K562 (cell line): ENCODE data around the gene PRDX2. TPM values are rescaled to one million over a fixed set of nuclear protein-coding genes. Genes with fewer than 3 reads are reported as not detected.

Source experiments
- ARNT ChIP-seq, 2 experiments: fragments of 450-650 bp; IDR thresholded peaks; 2 replicates each; pipeline ENCODE4 v1.6.1; 2016; ENCODE audit warnings: mild to moderate bottlenecking in 1 of 2
- ATF7 ChIP-seq: fragments of 450-650 bp; IDR thresholded peaks from 2 replicates; pipeline ENCODE4 v1.7.1; 2014; ENCODE audit warnings: mild to moderate bottlenecking, moderate library complexity
- CHCHD3 ChIP-seq: fragments of 250-450 bp; sonication (Bioruptor Pico); IDR thresholded peaks from 2 replicates; pipeline ENCODE4 v2.1.2; 2022; ENCODE audit warnings: mild to moderate bottlenecking
- CHD2 ChIP-seq: IDR thresholded peaks from 2 replicates; pipeline ENCODE4 v1.6.1; 2011; ENCODE audit warnings: low read depth, low read length
- CREM ChIP-seq: IDR thresholded peaks from 2 replicates; pipeline ENCODE4 v1.6.1; 2014; ENCODE audit warnings: antibody characterized with exemption, low read depth
- FOXP1 ChIP-seq: sonication (generic); formaldehyde crosslinking; IDR thresholded peaks from 2 replicates; pipeline ENCODE4 v1.8.0; 2022; ENCODE audit warnings: mild to moderate bottlenecking, missing genetic modification reagents
- HDGF ChIP-seq: fragments of 450-650 bp; IDR thresholded peaks from 2 replicates; pipeline ENCODE4 v1.6.1; 2016
- OTX1 ChIP-seq: fragments of 450-650 bp; formaldehyde crosslinking; IDR thresholded peaks from 2 replicates; pipeline ENCODE4 v1.4.0; 2022; ENCODE audit warnings: mild to moderate bottlenecking
- RAD51 ChIP-seq: fragments of 450-650 bp; IDR thresholded peaks from 2 replicates; pipeline ENCODE4 v1.7.1; 2016; ENCODE audit warnings: low read depth, mild to moderate bottlenecking, borderline replicate concordance
- TAF15 ChIP-seq: fragments of 200-400 bp; formaldehyde crosslinking; IDR thresholded peaks from 2 replicates; pipeline ENCODE4 v1.6.1; 2017; ENCODE audit warnings: mild to moderate bottlenecking, low read depth, low read length, moderate library complexity
- ZNF143 ChIP-seq: sonication (generic); formaldehyde crosslinking; IDR thresholded peaks from 2 replicates; pipeline ENCODE4 v1.9.0; 2022; ENCODE audit warnings: mild to moderate bottlenecking, missing genetic modification reagents
- polyA plus RNA-seq, 8 experiments: library from polyadenylated mRNA; depleted of rRNA in 4 of 8; stranded (reverse) in 5 of 8; unstranded in 3 of 8; fragments of >200 nt; fragmentation: Nextera tagmentation in 2 of 8; fragmentation: Illumina TruSeq in 1 of 8; extraction: Ambion mirVana in 2 of 8; extraction: Trizol in 1 of 8; gene quantifications; 2 replicates each; pipeline versions ENCODE4 v1.2.1 to v1.2.3, GENCODE V29; 2011 to 2014; ENCODE audit warnings: inconsistent platforms in 1 of 8, missing spikeins in 1 of 8
- total RNA-seq, 7 experiments: library from RNA; depleted of rRNA in 6 of 7; stranded (reverse); fragments of >200 nt in 6 of 7; fragmentation: Illumina TruSeq in 2 of 7; extraction: Trizol in 2 of 7; gene quantifications; 2 replicates each; pipeline versions ENCODE4 v1.2.1 to v1.2.3, GENCODE V29; 2011 to 2021; ENCODE audit warnings: low replicate concordance in 1 of 7
- TF ChIP-seq, protein P1 (sequence below): conservative IDR thresholded peaks from 2 replicates; pipeline ENCODE4 v1.6.1; 2011; ENCODE audit warnings: low read depth, mild to moderate bottlenecking, low read length; ENCODE audit not compliant: control insufficient read depth
- TF ChIP-seq, protein P2 (sequence below): sonication (generic); formaldehyde crosslinking; IDR thresholded peaks from 2 replicates; pipeline ENCODE4 v1.9.0; 2022; ENCODE audit warnings: mild to moderate bottlenecking, missing genetic modification reagents
- TF ChIP-seq, protein P3 (sequence below): fragments of 450-650 bp; IDR thresholded peaks from 2 replicates; pipeline ENCODE4 v1.6.1; 2018; ENCODE audit not compliant: partially characterized antibody
- TF ChIP-seq, protein P4 (sequence below): fragments of 450-650 bp; formaldehyde crosslinking; conservative IDR thresholded peaks from 2 replicates; pipeline ENCODE4 v1.4.0; 2022; ENCODE audit warnings: mild to moderate bottlenecking, missing genetic modification characterization

Gene PRDX2
- total and polyA plus RNA-seq, 9 of the 15 experiments (the other 6 are each of a cell fraction or from before 2014, with no cell fraction given) = 206 to 1,183 (median 415) TPM

DNA sequence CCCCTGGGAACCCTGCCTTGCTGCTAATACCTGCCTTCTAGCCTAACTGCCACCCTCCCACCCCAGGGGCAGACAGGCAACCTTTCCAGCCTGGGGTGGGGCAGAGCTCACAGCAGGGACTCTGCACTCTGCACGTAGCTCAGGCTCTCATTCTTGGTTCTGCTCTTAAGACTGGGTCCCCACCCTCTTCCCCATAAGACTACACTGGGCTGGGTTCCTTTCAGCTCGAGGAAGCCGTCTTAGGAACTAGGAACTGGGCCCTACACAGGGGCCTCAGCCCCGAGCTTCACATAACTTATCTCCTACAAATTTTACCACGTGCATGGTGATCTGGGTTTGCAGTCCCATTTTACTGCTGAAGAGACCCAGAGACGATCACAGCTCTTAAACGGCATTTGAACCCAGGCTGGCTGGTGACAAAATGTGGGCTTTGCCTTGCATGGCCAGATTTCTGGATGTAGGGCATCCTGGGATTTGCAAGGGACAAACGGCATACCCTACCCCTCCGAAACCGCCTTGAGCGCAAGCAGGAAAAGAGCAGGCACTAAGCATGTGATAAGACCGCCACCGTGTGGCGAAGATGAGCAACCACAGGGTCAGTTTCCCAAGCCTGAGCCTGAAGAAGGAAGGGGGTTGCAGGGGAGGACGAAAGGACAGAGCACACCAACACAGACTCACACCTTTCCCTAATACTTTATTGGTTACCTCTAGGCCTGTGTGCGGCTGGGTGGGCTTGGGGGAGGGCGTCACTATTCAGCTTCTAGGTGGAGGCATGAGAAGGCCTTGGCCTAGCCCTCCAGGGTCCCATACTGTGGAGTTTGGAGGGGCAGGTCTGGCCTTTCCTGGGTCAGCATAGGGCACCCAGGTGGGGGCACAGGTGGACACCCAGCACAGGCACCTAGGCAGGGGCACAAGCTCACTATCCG, 5.2 kb downstream of the PRDX2 start (continued):
- TF ChIP-seq, protein P1, sequence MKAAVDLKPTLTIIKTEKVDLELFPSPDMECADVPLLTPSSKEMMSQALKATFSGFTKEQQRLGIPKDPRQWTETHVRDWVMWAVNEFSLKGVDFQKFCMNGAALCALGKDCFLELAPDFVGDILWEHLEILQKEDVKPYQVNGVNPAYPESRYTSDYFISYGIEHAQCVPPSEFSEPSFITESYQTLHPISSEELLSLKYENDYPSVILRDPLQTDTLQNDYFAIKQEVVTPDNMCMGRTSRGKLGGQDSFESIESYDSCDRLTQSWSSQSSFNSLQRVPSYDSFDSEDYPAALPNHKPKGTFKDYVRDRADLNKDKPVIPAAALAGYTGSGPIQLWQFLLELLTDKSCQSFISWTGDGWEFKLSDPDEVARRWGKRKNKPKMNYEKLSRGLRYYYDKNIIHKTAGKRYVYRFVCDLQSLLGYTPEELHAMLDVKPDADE = peak; percentile 20; the same call in 1 of the 2 replicates
- TF ChIP-seq HDGF = 0 out of 2 replicates have a peak, but pooled peaks have one; percentile 32
- TF ChIP-seq CREM = peak; percentile 38
- TF ChIP-seq OTX1 (CRISPR knock-in tag) = peak; percentile 29; the same call in 1 of the 2 replicates
- TF ChIP-seq CHD2 = 0 out of 2 replicates have a peak, but pooled peaks have one; percentile 2
- TF ChIP-seq ARNT (IDR thresholded peaks at IDR 0.05) = 0 out of 4 replicates have a peak, but pooled peaks of 1 of the 2 experiments have one; percentile 45
- TF ChIP-seq CHCHD3 (CRISPR knock-in tag) = no peak
- TF ChIP-seq, protein P2, sequence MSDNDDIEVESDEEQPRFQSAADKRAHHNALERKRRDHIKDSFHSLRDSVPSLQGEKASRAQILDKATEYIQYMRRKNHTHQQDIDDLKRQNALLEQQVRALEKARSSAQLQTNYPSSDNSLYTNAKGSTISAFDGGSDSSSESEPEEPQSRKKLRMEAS (CRISPR knock-in tag) = peak; percentile 78
- 0 out of 2 replicates have a peak, but pooled peaks have one; percentile 24 for TF ChIP-seq ZNF143 (CRISPR knock-in tag)
- no peak for TF ChIP-seq TAF15
- TF ChIP-seq, protein P3, sequence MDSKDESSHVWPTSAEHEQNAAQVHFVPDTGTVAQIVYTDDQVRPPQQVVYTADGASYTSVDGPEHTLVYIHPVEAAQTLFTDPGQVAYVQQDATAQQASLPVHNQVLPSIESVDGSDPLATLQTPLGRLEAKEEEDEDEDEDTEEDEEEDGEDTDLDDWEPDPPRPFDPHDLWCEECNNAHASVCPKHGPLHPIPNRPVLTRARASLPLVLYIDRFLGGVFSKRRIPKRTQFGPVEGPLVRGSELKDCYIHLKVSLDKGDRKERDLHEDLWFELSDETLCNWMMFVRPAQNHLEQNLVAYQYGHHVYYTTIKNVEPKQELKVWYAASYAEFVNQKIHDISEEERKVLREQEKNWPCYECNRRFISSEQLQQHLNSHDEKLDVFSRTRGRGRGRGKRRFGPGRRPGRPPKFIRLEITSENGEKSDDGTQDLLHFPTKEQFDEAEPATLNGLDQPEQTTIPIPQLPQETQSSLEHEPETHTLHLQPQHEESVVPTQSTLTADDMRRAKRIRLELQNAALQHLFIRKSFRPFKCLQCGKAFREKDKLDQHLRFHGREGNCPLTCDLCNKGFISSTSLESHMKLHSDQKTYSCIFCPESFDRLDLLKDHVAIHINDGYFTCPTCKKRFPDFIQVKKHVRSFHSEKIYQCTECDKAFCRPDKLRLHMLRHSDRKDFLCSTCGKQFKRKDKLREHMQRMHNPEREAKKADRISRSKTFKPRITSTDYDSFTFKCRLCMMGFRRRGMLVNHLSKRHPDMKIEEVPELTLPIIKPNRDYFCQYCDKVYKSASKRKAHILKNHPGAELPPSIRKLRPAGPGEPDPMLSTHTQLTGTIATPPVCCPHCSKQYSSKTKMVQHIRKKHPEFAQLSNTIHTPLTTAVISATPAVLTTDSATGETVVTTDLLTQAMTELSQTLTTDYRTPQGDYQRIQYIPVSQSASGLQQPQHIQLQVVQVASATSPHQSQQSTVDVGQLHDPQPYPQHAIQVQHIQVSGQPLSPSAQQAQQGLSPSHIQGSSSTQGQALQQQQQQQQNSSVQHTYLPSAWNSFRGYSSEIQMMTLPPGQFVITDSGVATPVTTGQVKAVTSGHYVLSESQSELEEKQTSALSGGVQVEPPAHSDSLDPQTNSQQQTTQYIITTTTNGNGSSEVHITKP = peak; percentile 42
- TF ChIP-seq ATF7 = peak; percentile 45; the same call in 1 of the 2 replicates
- 0 out of 2 replicates have a peak, but pooled peaks have one; percentile 83 for TF ChIP-seq FOXP1 (CRISPR knock-in tag)
- TF ChIP-seq RAD51 = peak; percentile 11; the same call in 1 of the 2 replicates
- TF ChIP-seq, protein P4, sequence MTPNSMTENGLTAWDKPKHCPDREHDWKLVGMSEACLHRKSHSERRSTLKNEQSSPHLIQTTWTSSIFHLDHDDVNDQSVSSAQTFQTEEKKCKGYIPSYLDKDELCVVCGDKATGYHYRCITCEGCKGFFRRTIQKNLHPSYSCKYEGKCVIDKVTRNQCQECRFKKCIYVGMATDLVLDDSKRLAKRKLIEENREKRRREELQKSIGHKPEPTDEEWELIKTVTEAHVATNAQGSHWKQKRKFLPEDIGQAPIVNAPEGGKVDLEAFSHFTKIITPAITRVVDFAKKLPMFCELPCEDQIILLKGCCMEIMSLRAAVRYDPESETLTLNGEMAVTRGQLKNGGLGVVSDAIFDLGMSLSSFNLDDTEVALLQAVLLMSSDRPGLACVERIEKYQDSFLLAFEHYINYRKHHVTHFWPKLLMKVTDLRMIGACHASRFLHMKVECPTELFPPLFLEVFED (CRISPR knock-in tag) = 0 out of 2 replicates have a peak, but pooled peaks have one; percentile 43
